HCT116 (cell line): Measurements from ENCODE around the gene AMER3. TPM values are rescaled to one million over a fixed set of nuclear protein-coding genes. Genes with fewer than 3 reads are reported as not detected.

Experiments used
- ATAC-seq: fragments of 200-7000 bp; cut with Tn5 transposase; 2 replicates; pipeline ENCODE4 v1.9.1; 2020; ENCODE audit warnings: mild to moderate bottlenecking, moderate library complexity
- BruUV-seq: library from RNA; stranded (reverse); fragments of 400-500 nt; replicated peaks from 2 replicates; lab custom pipeline; 2021; lab: Mats Ljungman, UMichigan
- CTCF ChIA-PET: fragments of 300-600 bp; sonication (Branson Sonifier 250); formaldehyde crosslinking; loops from one replicate; lab custom pipeline; 2021; ENCODE audit warnings: antibody characterized with exemption; lab: Charles Lee
- POLR2A ChIA-PET: fragments of 300-600, 350-600 bp; sonication (Branson Sonifier 250); formaldehyde crosslinking; loops from one replicate; lab custom pipeline; 2021; ENCODE audit warnings: antibody characterized with exemption; lab: Charles Lee
- RAD21 ChIA-PET, 2 experiments: fragments of 300-600 bp; sonication (Branson Sonifier 250); formaldehyde crosslinking; loops; one replicate each; lab custom pipeline; 2023; ENCODE audit warnings: low total read pairs in 2 of 2; ENCODE audit not compliant: uncharacterized antibody in 2 of 2, unreplicated experiment in 2 of 2, low non-redundant PET in 1 of 2; lab: Charles Lee
- DNase-seq: peaks from one replicate; pipeline ENCODE4 v3.0.0-alpha.2; 2010; ENCODE audit warnings: low read depth, low spot score
- H2AFZ ChIP-seq: fragments of 200-600 bp; shearing (Covaris generic), sonication (generic); 2 replicates; pipeline ENCODE4 v1.6.1; 2017; ENCODE audit warnings: low read depth, mixed run types, mixed read lengths, antibody characterized with exemption, low read length; ENCODE audit not compliant: poor library complexity, severe bottlenecking
- H3K27ac ChIP-seq: 2 replicates; pipeline ENCODE4 v1.5.1; 2012; ENCODE audit warnings: low read depth, low read length
- H3K27me3 ChIP-seq: fragments of 200-600 bp; sonication (generic); 2 replicates; pipeline ENCODE4 v1.6.1; 2016; ENCODE audit warnings: mixed run types, low read length, mixed read lengths; ENCODE audit not compliant: insufficient read depth
- H3K36me3 ChIP-seq, 2 experiments: fragments of 200-500 bp in 1 of 2; fragments of 200-600 bp in 1 of 2; sonication (Bioruptor generic) in 1 of 2; sonication (generic) in 1 of 2; 2 replicates each; pipeline versions ENCODE4 v1.5.1 to v1.6.1; 2014 to 2016; ENCODE audit warnings: low read length in 2 of 2, inconsistent platforms in 1 of 2, mixed read lengths in 1 of 2, mixed run types in 1 of 2; ENCODE audit not compliant: insufficient read depth in 2 of 2, control insufficient read depth in 1 of 2
- H3K4me1 ChIP-seq, 2 experiments: fragments of 200-600 bp in 1 of 2; sonication (generic) in 1 of 2; 2 replicates each; pipeline versions ENCODE4 v1.5.1 to v1.6.1; 2012 to 2017; ENCODE audit warnings: low read length in 2 of 2, inconsistent platforms in 1 of 2, mild to moderate bottlenecking in 1 of 2, mixed read lengths in 1 of 2, mixed run types in 1 of 2, moderate library complexity in 1 of 2; ENCODE audit not compliant: insufficient read depth in 2 of 2, control insufficient read depth in 1 of 2
- H3K4me2 ChIP-seq: fragments of 200-600 bp; sonication (generic); 2 replicates; pipeline ENCODE4 v1.6.1; 2017; ENCODE audit warnings: mixed run types, low read length, mixed read lengths
- H3K4me3 ChIP-seq, 2 experiments: fragments of 200-600 bp in 1 of 2; sonication (generic) in 1 of 2; replicated peaks in 1 of 2; 2 replicates each; pipeline ENCODE4 v1.5.1; 2011 to 2016; ENCODE audit warnings: low read length in 2 of 2, control low read depth in 1 of 2, low read depth in 1 of 2, mild to moderate bottlenecking in 1 of 2, mixed read lengths in 1 of 2, mixed run types in 1 of 2
- H3K79me2 ChIP-seq: fragments of 200-600 bp; sonication (generic); 2 replicates; pipeline ENCODE4 v1.6.1; 2017; ENCODE audit warnings: mild to moderate bottlenecking, mixed run types, low read length, moderate library complexity, mixed read lengths; ENCODE audit not compliant: insufficient read depth
- H3K9ac ChIP-seq: fragments of 200-600 bp; sonication (generic); 2 replicates; pipeline ENCODE4 v1.6.1; 2016; ENCODE audit warnings: low read length, mixed read lengths
- H3K9me2 ChIP-seq: fragments of 200-600 bp; sonication (generic), shearing (Covaris generic); 2 replicates; pipeline ENCODE4 v1.6.1; 2017; ENCODE audit warnings: mixed run types, mild to moderate bottlenecking, moderate library complexity; ENCODE audit not compliant: insufficient read depth
- H3K9me3 ChIP-seq, 2 experiments: fragments of 200-500 bp in 1 of 2; fragments of 200-600 bp in 1 of 2; sonication (Bioruptor generic) in 1 of 2; sonication (generic) in 1 of 2; 2 replicates each; pipeline ENCODE4 v1.6.1; 2014 to 2017; ENCODE audit warnings: low read length in 2 of 2, mixed read lengths in 2 of 2, inconsistent platforms in 1 of 2, low read depth in 1 of 2, mild to moderate bottlenecking in 1 of 2, mixed run types in 1 of 2, moderate library complexity in 1 of 2; ENCODE audit not compliant: control insufficient read depth in 1 of 2, insufficient read depth in 1 of 2
- H4K20me1 ChIP-seq: fragments of 200-600 bp; sonication (generic), shearing (Covaris generic); 2 replicates; pipeline ENCODE4 v1.6.1; 2017; ENCODE audit warnings: mixed run types, mild to moderate bottlenecking, moderate library complexity; ENCODE audit not compliant: insufficient read depth
- ATF3 ChIP-seq: IDR thresholded peaks from 2 replicates; pipeline ENCODE4 v1.6.1; 2012
- CBX3 ChIP-seq: IDR thresholded peaks from 2 replicates; pipeline ENCODE4 v1.6.1; 2012; ENCODE audit warnings: low read depth
- CEBPB ChIP-seq: IDR thresholded peaks from 2 replicates; pipeline ENCODE4 v1.6.1; 2012; ENCODE audit warnings: low read depth
- CTCF ChIP-seq, 3 experiments: fragments of 200-600 bp in 1 of 3; sonication (generic) in 1 of 3; IDR thresholded peaks in 2 of 3; conservative IDR thresholded peaks in 1 of 3; 2 replicates each; pipeline ENCODE4 v1.5.1; 2012 to 2017; ENCODE audit warnings: low read depth in 2 of 3, low read length in 2 of 3, antibody characterized with exemption in 1 of 3, borderline replicate concordance in 1 of 3, control low read depth in 1 of 3, mild to moderate bottlenecking in 1 of 3, mixed read lengths in 1 of 3, mixed run types in 1 of 3, moderate library complexity in 1 of 3; ENCODE audit not compliant: insufficient read depth in 1 of 3
- EGR1 ChIP-seq: IDR thresholded peaks from 2 replicates; pipeline ENCODE4 v1.6.1; 2012; ENCODE audit warnings: low read depth
- FOSL1 ChIP-seq: IDR thresholded peaks from 2 replicates; pipeline ENCODE4 v1.6.1; 2012; ENCODE audit warnings: low read depth
- JUND ChIP-seq: IDR thresholded peaks from 2 replicates; pipeline ENCODE4 v1.6.1; 2012
- MAX ChIP-seq: IDR thresholded peaks from 2 replicates; pipeline ENCODE4 v1.6.1; 2012
- POLR2AphosphoS5 ChIP-seq: IDR thresholded peaks from 2 replicates; pipeline ENCODE4 v1.6.1; 2011; ENCODE audit warnings: mild to moderate bottlenecking, low read depth, low read length, moderate library complexity
- RAD21 ChIP-seq: IDR thresholded peaks from 2 replicates; pipeline ENCODE4 v1.6.1; 2012; ENCODE audit warnings: low read depth, mild to moderate bottlenecking
- REST ChIP-seq: IDR thresholded peaks from 2 replicates; pipeline ENCODE4 v1.6.1; 2012; ENCODE audit warnings: low read depth
- SIN3A ChIP-seq: IDR thresholded peaks from 2 replicates; pipeline ENCODE4 v1.6.1; 2012; ENCODE audit warnings: low read depth
- SP1 ChIP-seq: IDR thresholded peaks from 2 replicates; pipeline ENCODE4 v1.6.1; 2012; ENCODE audit warnings: low read depth
- TCF7L2 ChIP-seq: IDR thresholded peaks from 2 replicates; pipeline ENCODE4 v1.7.0; 2011; ENCODE audit warnings: borderline replicate concordance, inconsistent platforms; ENCODE audit not compliant: insufficient read depth, insufficient read length; ENCODE audit errors: extremely low read depth
- YY1 ChIP-seq: IDR thresholded peaks from 2 replicates; pipeline ENCODE4 v1.6.1; 2011; ENCODE audit warnings: low read length, low read depth, moderate library complexity, mild to moderate bottlenecking; ENCODE audit not compliant: insufficient replicate concordance; ENCODE audit errors: extremely low read depth
- ZFX ChIP-seq: fragments of 450-650 bp; IDR thresholded peaks from 2 replicates; pipeline ENCODE4 v1.6.1; 2017
- ZNF274 ChIP-seq: fragments of 200-500 bp; sonication (Bioruptor generic); IDR thresholded peaks from 2 replicates; pipeline ENCODE4 v1.6.1; 2014; ENCODE audit warnings: mild to moderate bottlenecking, low read depth, low read length, inconsistent platforms
- intact Hi-C: fragments of 100-400 bp; cut with micrococcal nuclease; formaldehyde crosslinking; loops from 2 replicates; pipeline ENCODE4 v1.10.0; 2022
- total RNA-seq: library from RNA; stranded (reverse); gene quantifications from one replicate; pipeline ENCODE4 v1.2.1, GENCODE V29; 2021; ENCODE audit not compliant: unreplicated experiment

AMER3 gene
- total RNA-seq, 1 experiment from 2014 or later: not detected

- no peak overlapping the region for H3K4me3 ChIP-seq
- DNase-seq (no peak), ATAC-seq (no peak)
- ChIA-PET POLR2A (interaction anchor here (0.6 kb wide), 1 partner anchor 130 kb away, joined by 3 read pairs; no protein-coding TSS in a partner anchor), RAD21 (no interaction called here), CTCF (no interaction called here)
- no peaks in the 10 kb centered on the region for H3K36me3 ChIP-seq
- BruUV-seq: no TSS peak
- H3K27me3 ChIP-seq: no peaks in the 10 kb centered on the region
- H3K9me2 ChIP-seq: no peaks in the 10 kb centered on the region
- no peak overlapping the region for H3K4me2 ChIP-seq
- H3K79me2 ChIP-seq: no peaks in the 10 kb centered on the region
- H2AFZ ChIP-seq: no peak overlapping the region
- no peak overlapping the region for H3K9ac ChIP-seq
- no peak overlapping the region for H3K27ac ChIP-seq
- H3K9me3 ChIP-seq: no peaks in the 10 kb centered on the region
- H4K20me1 ChIP-seq: no peaks in the 10 kb centered on the region
- H3K4me1 ChIP-seq: no peaks in the 10 kb centered on the region
- no peak for TF ChIP-seq CBX3
- no peak for TF ChIP-seq RAD21
- TF ChIP-seq EGR1: no peak
- no peak for TF ChIP-seq SP1
- no peak for TF ChIP-seq YY1
- TF ChIP-seq JUND: no peak
- TF ChIP-seq REST: no peak
- TF ChIP-seq POLR2AphosphoS5: no peak
- TF ChIP-seq FOSL1: no peak
- TF ChIP-seq CEBPB: no peak
- TF ChIP-seq CTCF (IDR thresholded peaks at IDR 0.05 in 2 of 3, conservative IDR thresholded peaks at IDR 0.05 in 1 of 3; ENCODE audit: borderline replicate concordance in 1 of 3, insufficient read depth in 1 of 3, low read depth in 2 of 3, low read length in 2 of 3): no peak
- no peak for TF ChIP-seq TCF7L2
- TF ChIP-seq SIN3A: no peak
- no peak for TF ChIP-seq ATF3
- no peak for TF ChIP-seq ZFX
- no peak for TF ChIP-seq MAX
- TF ChIP-seq ZNF274: no peak
- intact Hi-C loops: no loop called here
These were observed 12.1 kb upstream of the AMER3 start for GRCh38 chr2:130743278-130743677.
